Pancreas (tissue), 10 donors: Measurements from ENCODE around the gene CLIP1. TPM values are rescaled to one million over a fixed set of nuclear protein-coding genes. Genes with fewer than 3 reads are reported as not detected.

Experiments used
- ATAC-seq, 4 donors: fragments of 200-7000 bp; cut with Tn5 transposase; one replicate each; pipeline versions ENCODE4 v1.8.0 to v1.9.1; 2020; ENCODE audit warnings: mild to moderate bottlenecking in 4 of 4, moderate library complexity in 4 of 4
- DNase-seq, 6 donors: peaks; one replicate each; pipeline ENCODE4 v3.0.0-alpha.2; 2020
- FAIRE-seq: peaks from 2 replicates; lab custom pipeline; 2012; peaks lifted over from hg19 to GRCh38; lab: Jason Lieb, UNC
- H3K27ac ChIP-seq, 4 donors: fragments of 200-600 bp; sonication (generic); 1 replicate in 3 of 4; 2 replicates in 1 of 4; pipeline versions ENCODE4 v1.5.0 to v1.8.0; 2020
- H3K27me3 ChIP-seq, 4 donors: fragments of 200-600 bp; one replicate each; pipeline ENCODE4 v1.8.0; 2021
- H3K36me3 ChIP-seq, 3 donors: fragments of 200-600 bp; sonication (generic) in 1 of 3; one replicate each; pipeline versions ENCODE4 v1.5.0 to v1.8.0; 2020 to 2021
- H3K4me1 ChIP-seq, 3 donors: fragments of 200-600 bp; one replicate each; pipeline ENCODE4 v1.8.0; 2021
- H3K4me3 ChIP-seq, 4 donors: fragments of 200-600 bp; sonication (generic) in 2 of 4; one replicate each; pipeline versions ENCODE4 v1.5.0 to v1.8.0; 2020 to 2021
- H3K9me3 ChIP-seq, 4 donors: fragments of 200-600 bp; one replicate each; pipeline ENCODE4 v1.8.0; 2021
- CTCF ChIP-seq, 4 donors: fragments of 200-600 bp; sonication (generic) in 3 of 4; IDR thresholded peaks; one replicate each; pipeline versions ENCODE4 v1.5.0 to v1.8.0; 2021; ENCODE audit warnings: antibody characterized with exemption in 4 of 4
- WGBS, 2 donors: extraction: QIAGEN DNeasy Blood & Tissue Kit; methylation state at CpG; one replicate each; pipeline ENCODE4 v1.1.7; 2013; 5-methylcytosine and 5-hydroxymethylcytosine counted together
- intact Hi-C, 3 donors: fragments of 100-400 bp; cut with DNase I; formaldehyde crosslinking; loops; one replicate each; pipeline versions ENCODE4 v1.11.1 to v1.14.2; 2022
- polyA plus RNA-seq, 2 donors: library from polyadenylated mRNA; stranded (reverse); fragments of 200-250 nt; gene quantifications; one replicate each; pipeline ENCODE4 v1.2.3, GENCODE V29; 2013
- total RNA-seq, 6 donors: library from RNA; stranded (reverse); fragmentation: NEBNext Ultra II Directional in 4 of 6; extraction: Animal tissue kit (Norgen Biotek cat#: 25700) in 4 of 6; gene quantifications; one replicate each; pipeline versions ENCODE4 v1.2.1 to v1.2.4, GENCODE V29; 2021 to 2023
- donor health status: healthy with polysubstance abuse.
- donor health status: DM: no; HTN: no; CAD: no; lungs with moderate emphysema.
- donor health status: DM: no; HTN: no; CAD: no.
- donor health status: control.
- donor health status: control.
- donor health status: Bipolar disorder and iron deficiency.
- donor health status: DM: yes; HTN: yes; CAD: no.
- donor health status: DM: no; HTN: no; CAD: no.
- donor health status: DM: no; HTN: no; CAD: no.
- donor health status: DM: yes; HTN: yes; CAD: no.

The CLIP1 gene
- total and polyA plus RNA-seq, 8 donors = 17.1 to 43.9 (median 30.7) TPM

DNA sequence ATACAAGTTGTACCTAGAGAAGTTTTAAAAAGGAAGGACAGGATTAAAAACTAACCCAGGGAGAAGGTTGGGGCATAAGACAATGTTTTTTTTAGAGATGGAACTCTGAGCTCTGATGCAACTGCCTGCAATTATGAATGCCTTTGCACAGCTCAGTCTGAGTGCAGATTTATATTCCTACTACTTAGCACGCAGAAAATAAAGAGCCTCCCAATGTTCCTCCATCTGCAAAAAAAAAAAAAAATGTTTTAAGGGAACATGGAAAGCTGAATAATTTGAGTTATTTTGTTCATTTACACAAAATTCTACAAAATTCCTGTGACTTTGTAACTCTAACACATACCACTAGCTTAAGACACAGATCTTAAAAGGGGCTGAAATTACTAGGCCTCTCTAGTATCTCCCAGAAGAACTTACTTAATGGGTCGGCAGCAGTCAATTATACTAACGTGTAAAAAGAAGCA, 15.7 kb downstream of the CLIP1 start:
- ATAC-seq = peak in 3 of 4 donors; percentile 39 to 51 (median 45)
- Histone ChIP-seq H3K4me1 (peaks cover 13 to 18% (median 17%) of the 10 kb centered on the region in 3 donors), H3K9me3 (no peaks in the 10 kb centered on the region), H3K36me3 (no peaks in the 10 kb centered on the region), H3K27ac (peak overlapping the region in 1 of 4 donors; percentile 14), H3K27me3 (no peaks in the 10 kb centered on the region), H3K4me3 (no peak overlapping the region)
- FAIRE-seq = no peak
- 56 to 66% methylated on average over 3 of the region's 3 CpGs for WGBS, 2 donors
- TF ChIP-seq CTCF (IDR thresholded peaks at IDR 0.05) = no peak
- intact Hi-C loops = no loop called here
- DNase-seq = no peak

DNA sequence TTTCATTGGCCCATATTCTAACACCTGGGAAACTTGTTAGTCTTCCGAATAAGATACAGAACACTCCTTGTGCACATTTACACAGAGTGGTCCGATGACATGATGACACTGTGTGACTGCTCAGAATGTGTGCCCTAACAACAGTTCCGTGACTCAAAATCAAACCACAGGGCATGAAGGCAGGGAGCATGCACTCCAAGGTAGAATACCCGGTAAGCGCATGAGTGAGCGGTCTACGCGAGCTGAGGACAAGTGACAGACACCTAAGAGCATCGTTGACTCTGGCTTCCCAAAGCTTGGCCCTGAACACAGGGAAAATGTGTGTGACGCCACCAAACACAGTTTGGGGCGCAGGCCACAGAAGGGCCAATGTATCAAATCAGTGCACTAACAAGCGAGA, 18.6 kb downstream of the CLIP1 start:
- H3K36me3 ChIP-seq = no peaks in the 10 kb centered on the region
- no peak overlapping the region for H3K4me3 ChIP-seq
- no peak for TF ChIP-seq CTCF (IDR thresholded peaks at IDR 0.05)
- H3K27ac ChIP-seq = no peak overlapping the region
- DNase-seq (no peak), ATAC-seq (no peak), FAIRE-seq (no peak)
- WGBS, 2 donors = 95 to 97% methylated on average over 12 of the region's 12 CpGs
- no peaks in the 10 kb centered on the region for H3K27me3 ChIP-seq
- intact Hi-C loops = loop anchor here in 1 of 3 donors (5.0 kb wide), 1 partner anchor 58 kb away; no protein-coding TSS in a partner anchor
- H3K9me3 ChIP-seq = no peaks in the 10 kb centered on the region
- peaks cover 23 to 37% (median 34%) of the 10 kb centered on the region in 3 donors for H3K4me1 ChIP-seq

GRCh38 chr12:122403115-122403770, 19.2 kb downstream of the CLIP1 start:
- Histone ChIP-seq H3K27me3 (no peaks in the 10 kb centered on the region), H3K27ac (no peak overlapping the region), H3K4me1 (peaks cover 23 to 37% (median 36%) of the 10 kb centered on the region in 3 donors), H3K9me3 (no peaks in the 10 kb centered on the region), H3K36me3 (no peaks in the 10 kb centered on the region), H3K4me3 (no peak overlapping the region)
- 82 to 83% methylated on average over 6 of the region's 6 CpGs for WGBS, 2 donors
- TF ChIP-seq CTCF (IDR thresholded peaks at IDR 0.05) = no peak
- FAIRE-seq (no peak), DNase-seq (no peak), ATAC-seq (no peak)
- intact Hi-C loops = loop anchor here in 1 of 3 donors (5.0 kb wide), 1 partner anchor 59 kb away; no protein-coding TSS in a partner anchor

DNA sequence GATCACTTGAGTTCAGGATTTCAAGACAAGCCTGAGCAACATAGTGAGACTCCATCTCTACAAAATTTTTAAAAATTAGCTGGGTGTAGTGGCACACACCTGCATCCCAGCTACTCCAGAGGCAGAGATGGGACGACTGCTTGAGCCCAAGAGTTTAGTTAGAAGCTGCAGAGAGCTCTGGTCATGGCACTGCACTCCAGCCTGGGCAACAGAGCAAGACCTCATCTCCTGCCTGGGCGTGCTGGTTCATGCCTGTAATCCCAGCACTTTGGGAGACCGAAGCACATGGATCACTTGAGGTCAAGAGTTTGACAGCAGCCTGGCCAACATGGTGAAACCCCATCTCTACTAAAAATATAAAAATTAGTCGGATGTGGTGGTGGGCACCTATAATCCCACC, 20.2 kb downstream of the CLIP1 start:
- no peaks in the 10 kb centered on the region for H3K9me3 ChIP-seq
- no peak overlapping the region for H3K4me3 ChIP-seq
- 90 to 97% methylated on average over 4 of the region's 4 CpGs for WGBS, 2 donors
- H3K27me3 ChIP-seq = no peaks in the 10 kb centered on the region
- FAIRE-seq (no peak), DNase-seq (no peak), ATAC-seq (no peak)
- no peak overlapping the region for H3K27ac ChIP-seq
- no peaks in the 10 kb centered on the region for H3K36me3 ChIP-seq
- intact Hi-C loops = loop anchor here in 1 of 3 donors (5.0 kb wide), 1 partner anchor 60 kb away; no protein-coding TSS in a partner anchor
- H3K4me1 ChIP-seq = peaks cover 22 to 35% (median 31%) of the 10 kb centered on the region in 3 donors
- TF ChIP-seq CTCF (IDR thresholded peaks at IDR 0.05) = no peak
